Caco-2 (cell line): ENCODE data around the gene DCP2. TPM values are rescaled to one million over a fixed set of nuclear protein-coding genes. Genes with fewer than 3 reads are reported as not detected.

Source experiments
- BruUV-seq: library from RNA; stranded (reverse); fragments of 400-500 nt; replicated peaks from 2 replicates; lab custom pipeline; 2021; lab: Mats Ljungman, UMichigan
- CTCF ChIA-PET: fragments of 300-600 bp; sonication (Branson Sonifier 250); formaldehyde crosslinking; loops from one replicate; lab custom pipeline; 2022; ENCODE audit warnings: antibody characterized with exemption; lab: Charles Lee
- POLR2A ChIA-PET: fragments of 300-600 bp; sonication (Branson Sonifier 250); formaldehyde crosslinking; loops from one replicate; lab custom pipeline; 2022; ENCODE audit warnings: antibody characterized with exemption; lab: Charles Lee
- DNase-seq, 2 experiments: peaks; one replicate each; pipeline versions ENCODE4 v3.0.0 to v3.0.0-alpha.2; 2020 to 2022
- H3K27me3 ChIP-seq: replicated peaks from 2 replicates; pipeline ENCODE4 v1.6.0; 2011; ENCODE audit warnings: low read length; ENCODE audit not compliant: control insufficient read depth, insufficient read depth
- H3K36me3 ChIP-seq: 2 replicates; pipeline ENCODE4 v1.5.1; 2011; ENCODE audit warnings: low read length; ENCODE audit not compliant: control insufficient read depth, insufficient read depth
- H3K4me1 ChIP-seq: fragments of 250-450 bp; sonication (Bioruptor Pico); 2 replicates; pipeline ENCODE4 v1.5.1; 2020; ENCODE audit warnings: mild to moderate bottlenecking
- H3K4me3 ChIP-seq: 2 replicates; pipeline ENCODE4 v1.5.1; 2011; ENCODE audit warnings: low read depth, mild to moderate bottlenecking, control low read depth, low read length
- H3K9me3 ChIP-seq: fragments of 250-450 bp; sonication (Bioruptor Pico); 2 replicates; pipeline ENCODE4 v1.5.1; 2020; ENCODE audit warnings: mild to moderate bottlenecking, moderate library complexity
- H3K27ac Mint-ChIP-seq: one replicate; pipeline ENCODE4 v1.8.0; 2022; ENCODE audit warnings: mixed read lengths; ENCODE audit not compliant: unreplicated experiment
- H3K27me3 Mint-ChIP-seq: one replicate; pipeline ENCODE4 v1.8.0; 2022; ENCODE audit warnings: mixed read lengths; ENCODE audit not compliant: insufficient read depth, unreplicated experiment
- H3K36me3 Mint-ChIP-seq: one replicate; pipeline ENCODE4 v1.8.0; 2022; ENCODE audit warnings: mild to moderate bottlenecking, mixed read lengths; ENCODE audit not compliant: insufficient read depth, unreplicated experiment
- H3K4me1 Mint-ChIP-seq: one replicate; pipeline ENCODE4 v1.8.0; 2022; ENCODE audit warnings: low read depth, mixed read lengths; ENCODE audit not compliant: unreplicated experiment
- H3K4me3 Mint-ChIP-seq: one replicate; pipeline ENCODE4 v1.8.0; 2022; ENCODE audit warnings: mild to moderate bottlenecking, moderate library complexity, mixed read lengths; ENCODE audit not compliant: unreplicated experiment
- H3K9me3 Mint-ChIP-seq: one replicate; pipeline ENCODE4 v1.8.0; 2022; ENCODE audit warnings: mixed read lengths; ENCODE audit not compliant: unreplicated experiment
- CTCF ChIP-seq, 2 experiments: fragments of 200-600 bp in 1 of 2; IDR thresholded peaks; 1 replicate in 1 of 2; 2 replicates in 1 of 2; pipeline versions ENCODE4 v1.5.1 to v1.8.0; 2011 to 2022; ENCODE audit warnings: antibody characterized with exemption in 1 of 2, control low read depth in 1 of 2, inconsistent platforms in 1 of 2, low read depth in 1 of 2, low read length in 1 of 2, mild to moderate bottlenecking in 1 of 2, moderate library complexity in 1 of 2; ENCODE audit not compliant: insufficient read depth in 1 of 2, severe bottlenecking in 1 of 2, unreplicated experiment in 1 of 2
- intact Hi-C: fragments of 100-400 bp; cut with micrococcal nuclease; formaldehyde crosslinking; loops from one replicate; pipeline ENCODE4 v1.10.0; 2022; ENCODE audit not compliant: unreplicated experiment
- total RNA-seq: library from RNA; stranded (reverse); gene quantifications from 2 replicates; pipeline ENCODE4 v1.2.3, GENCODE V29; 2022

The DCP2 gene
- total RNA-seq, 1 experiment from 2014 or later = 149 TPM

- ChIA-PET CTCF (interaction anchor here (1.5 kb wide), 1 partner anchor 47 kb away, joined by 4 read pairs; no protein-coding TSS in a partner anchor), POLR2A (no interaction called here)
- H3K27me3 ChIP-seq = no peaks in the 10 kb centered on the region
- DNase-seq = no peak
- Mint-ChIP-seq H3K27me3 (no peaks in the 10 kb centered on the region), H3K27ac (no peak overlapping the region), H3K36me3 (no peaks in the 10 kb centered on the region), H3K4me1 (no peaks in the 10 kb centered on the region), H3K9me3 (no peaks in the 10 kb centered on the region), H3K4me3 (no peak overlapping the region)
- H3K36me3 ChIP-seq = no peaks in the 10 kb centered on the region
- H3K9me3 ChIP-seq = no peaks in the 10 kb centered on the region
- H3K4me1 ChIP-seq = peaks cover 8% of the 10 kb centered on the region
- intact Hi-C loops = loop anchor here (10.0 kb wide), 1 partner anchor 562 kb away; no protein-coding TSS in a partner anchor
- BruUV-seq = no TSS peak
- H3K4me3 ChIP-seq = no peak overlapping the region
- TF ChIP-seq CTCF (IDR thresholded peaks at IDR 0.05; ENCODE audit: insufficient read depth in 1 of 2, low read depth in 1 of 2, low read length in 1 of 2, severe bottlenecking in 1 of 2, unreplicated experiment in 1 of 2) = no peak
These were observed 66.1 kb downstream of the DCP2 start for GRCh38 chr5:113042491-113043243.

DNA sequence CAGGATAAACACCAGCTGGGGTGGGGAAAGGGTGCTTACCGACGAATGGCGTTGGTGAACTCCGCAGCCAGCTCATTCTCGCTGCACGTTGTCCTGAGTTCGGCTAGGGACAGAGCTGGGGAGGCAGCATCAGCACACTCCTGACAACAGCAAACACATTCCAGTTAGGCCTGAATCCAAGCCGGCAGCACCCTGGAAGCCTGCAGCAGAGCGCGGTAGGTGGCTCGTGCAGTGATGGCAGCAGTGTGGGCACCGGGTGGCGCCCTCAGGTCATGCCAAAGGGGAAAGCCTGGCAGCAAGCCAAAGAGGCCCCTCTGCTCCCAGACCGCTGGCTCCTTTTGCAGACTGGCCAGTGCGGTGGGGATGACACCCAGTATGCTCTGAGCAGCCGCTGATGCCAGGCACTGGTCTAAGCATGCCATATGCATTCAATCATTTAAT lies 66.9 kb downstream of the DCP2 start:
- no peaks in the 10 kb centered on the region for H3K36me3 Mint-ChIP-seq
- intact Hi-C loops = loop anchor here (10.0 kb wide), 1 partner anchor 561 kb away; no protein-coding TSS in a partner anchor
- no peaks in the 10 kb centered on the region for H3K9me3 Mint-ChIP-seq
- no peaks in the 10 kb centered on the region for H3K4me1 Mint-ChIP-seq
- CTCF ChIA-PET = interaction anchor here (1.5 kb wide), 1 partner anchor 48 kb away, joined by 4 read pairs; no protein-coding TSS in a partner anchor
- Histone ChIP-seq H3K9me3 (no peaks in the 10 kb centered on the region), H3K27me3 (no peaks in the 10 kb centered on the region), H3K4me3 (no peak overlapping the region), H3K36me3 (no peaks in the 10 kb centered on the region), H3K4me1 (peaks cover 8% of the 10 kb centered on the region)
- H3K4me3 Mint-ChIP-seq = no peak overlapping the region
- no peaks in the 10 kb centered on the region for H3K27me3 Mint-ChIP-seq
- DNase-seq = peak in 1 of 2 experiments; percentile 42
- no peak overlapping the region for H3K27ac Mint-ChIP-seq
- POLR2A ChIA-PET = no interaction called here
- no TSS peak for BruUV-seq
- peak in 1 of 2 experiments; percentile 17 for TF ChIP-seq CTCF (IDR thresholded peaks at IDR 0.05; ENCODE audit: insufficient read depth in 1 of 2, low read depth in 1 of 2, low read length in 1 of 2, severe bottlenecking in 1 of 2, unreplicated experiment in 1 of 2)

GRCh38 chr5:113044776-113045465 lies 68.3 kb downstream of the DCP2 start:
- H3K36me3 Mint-ChIP-seq = no peaks in the 10 kb centered on the region
- no peak overlapping the region for H3K4me3 Mint-ChIP-seq
- Histone ChIP-seq H3K4me3 (no peak overlapping the region), H3K9me3 (no peaks in the 10 kb centered on the region), H3K4me1 (peaks cover 8% of the 10 kb centered on the region), H3K36me3 (no peaks in the 10 kb centered on the region), H3K27me3 (no peaks in the 10 kb centered on the region)
- DNase-seq = no peak
- no peak overlapping the region for H3K27ac Mint-ChIP-seq
- no TSS peak for BruUV-seq
- ChIA-PET CTCF (interaction anchor here (0.7 kb wide), 1 partner anchor 11 kb away, joined by 5 read pairs; no protein-coding TSS in a partner anchor), POLR2A (no interaction called here)
- no peaks in the 10 kb centered on the region for H3K4me1 Mint-ChIP-seq
- H3K9me3 Mint-ChIP-seq = no peaks in the 10 kb centered on the region
- no peaks in the 10 kb centered on the region for H3K27me3 Mint-ChIP-seq
- no peak for TF ChIP-seq CTCF (IDR thresholded peaks at IDR 0.05; ENCODE audit: insufficient read depth in 1 of 2, low read depth in 1 of 2, low read length in 1 of 2, severe bottlenecking in 1 of 2, unreplicated experiment in 1 of 2)
- intact Hi-C loops = loop anchor here (10.0 kb wide), 1 partner anchor 560 kb away; no protein-coding TSS in a partner anchor
